HG02763 (cell line): ENCODE data around the gene ZNF766.
"Not testable (repeated sequence)": the region's sequence is repeated elsewhere in the genome, so short reads cannot be mapped to it uniquely, and the experiment has no call there.

Experiments
- ATAC-seq: cut with Tn5 transposase; IDR thresholded peaks from one replicate; pipeline ENCODE4 v1.9.1; 2021; ENCODE audit warnings: mild to moderate bottlenecking, moderate library complexity; ENCODE audit not compliant: unreplicated experiment

The ZNF766 gene

GRCh38 chr19:52274191-52274590, 4.8 kb downstream of the ZNF766 start:
- no peak for ATAC-seq

- ATAC-seq, result no peak
Measured at GRCh38 chr19:52275988-52276387, 6.6 kb downstream of the ZNF766 start.

GRCh38 chr19:52277471-52277870, 8.1 kb downstream of the ZNF766 start:
- no peak for ATAC-seq

- ATAC-seq, result no peak
Measured at GRCh38 chr19:52286256-52286655, 16.9 kb downstream of the ZNF766 start.

GRCh38 chr19:52291781-52292180, 22.4 kb downstream of the ZNF766 start:
- no peak for ATAC-seq

GRCh38 chr19:52292946-52293345, 23.6 kb downstream of the ZNF766 start:
- not testable (repeated sequence) for ATAC-seq

- no peak for ATAC-seq
Measured at GRCh38 chr19:52296400-52296772, 27.0 kb downstream of the ZNF766 start.

- no peak for ATAC-seq
Measured at GRCh38 chr19:52296773-52297600, 27.6 kb downstream of the ZNF766 start, which contains the start of gene ZNF480. Gene ZNF480, plus strand, starts transcription at chr19:52297169. Its CDS starts 3,244 bp downstream, at chr19:52300413.

GRCh38 chr19:52297601-52298364, 28.4 kb downstream of the ZNF766 start:
- no peak for ATAC-seq

GRCh38 chr19:52307275-52307674, 37.9 kb downstream of the ZNF766 start:
- ATAC-seq, result no peak

GRCh38 chr19:52322429-52322828, 53.0 kb downstream of the ZNF766 start:
- no peak for ATAC-seq

- no peak for ATAC-seq
Measured at GRCh38 chr19:52331757-52332156, 62.4 kb downstream of the ZNF766 start.

GRCh38 chr19:52335768-52336116, 66.4 kb downstream of the ZNF766 start:
- ATAC-seq, result no peak

GRCh38 chr19:52336117-52336790, 66.9 kb downstream of the ZNF766 start, which contains the start of gene ZNF610:
Gene ZNF610, plus strand, starts transcription at chr19:52336243. Its CDS starts 12,930 bp downstream, at chr19:52349173.
- peak; percentile 74 for ATAC-seq

- ATAC-seq, result no peak
Measured at GRCh38 chr19:52336791-52337381, 67.5 kb downstream of the ZNF766 start.

- not testable (repeated sequence) for ATAC-seq
Measured at GRCh38 chr19:52339022-52339421, 69.6 kb downstream of the ZNF766 start.

- ATAC-seq, result no peak
Measured at GRCh38 chr19:52343548-52343947, 74.2 kb downstream of the ZNF766 start.

- no peak for ATAC-seq
Measured at GRCh38 chr19:52345162-52345561, 75.8 kb downstream of the ZNF766 start.
